GM12874 (cell line): ENCODE results near the gene AXDND1.

Experiments
- TF ChIP-seq, protein P1 (sequence below): IDR thresholded peaks from 2 replicates; pipeline ENCODE4 v1.5.1; 2011; ENCODE audit warnings: low read depth, mild to moderate bottlenecking, control low read depth, low read length, moderate library complexity; ENCODE audit not compliant: insufficient read depth

Gene AXDND1

DNA sequence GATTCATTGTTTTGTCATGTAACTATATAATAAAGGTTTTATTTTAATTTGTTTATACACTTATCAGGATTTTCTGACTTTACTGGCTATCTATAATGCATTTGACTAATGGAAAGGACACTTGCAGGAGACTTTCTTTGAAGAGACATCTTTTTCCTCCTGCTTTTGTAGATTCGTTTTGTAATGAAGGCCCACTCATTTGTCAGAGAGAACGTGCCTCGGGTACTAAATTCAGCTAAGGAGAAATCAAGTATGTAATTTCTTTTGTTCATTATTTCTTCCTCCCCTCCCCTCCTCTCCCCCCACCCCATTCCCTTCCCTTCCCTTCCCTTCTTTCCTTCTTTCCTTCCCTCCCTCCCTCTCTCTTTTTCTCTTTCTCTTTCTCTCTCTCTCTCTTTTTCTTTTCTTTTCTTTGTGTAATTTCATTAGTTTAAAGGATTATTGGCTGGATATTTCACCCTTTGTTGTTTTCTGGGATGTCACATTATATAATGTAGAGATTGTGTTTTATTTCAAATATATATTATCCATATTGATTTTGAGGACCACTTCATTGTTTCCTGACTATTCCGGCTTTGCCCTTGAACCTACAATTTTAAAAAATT, 23.7 kb upstream of the AXDND1 start:
- TF ChIP-seq, protein P1, sequence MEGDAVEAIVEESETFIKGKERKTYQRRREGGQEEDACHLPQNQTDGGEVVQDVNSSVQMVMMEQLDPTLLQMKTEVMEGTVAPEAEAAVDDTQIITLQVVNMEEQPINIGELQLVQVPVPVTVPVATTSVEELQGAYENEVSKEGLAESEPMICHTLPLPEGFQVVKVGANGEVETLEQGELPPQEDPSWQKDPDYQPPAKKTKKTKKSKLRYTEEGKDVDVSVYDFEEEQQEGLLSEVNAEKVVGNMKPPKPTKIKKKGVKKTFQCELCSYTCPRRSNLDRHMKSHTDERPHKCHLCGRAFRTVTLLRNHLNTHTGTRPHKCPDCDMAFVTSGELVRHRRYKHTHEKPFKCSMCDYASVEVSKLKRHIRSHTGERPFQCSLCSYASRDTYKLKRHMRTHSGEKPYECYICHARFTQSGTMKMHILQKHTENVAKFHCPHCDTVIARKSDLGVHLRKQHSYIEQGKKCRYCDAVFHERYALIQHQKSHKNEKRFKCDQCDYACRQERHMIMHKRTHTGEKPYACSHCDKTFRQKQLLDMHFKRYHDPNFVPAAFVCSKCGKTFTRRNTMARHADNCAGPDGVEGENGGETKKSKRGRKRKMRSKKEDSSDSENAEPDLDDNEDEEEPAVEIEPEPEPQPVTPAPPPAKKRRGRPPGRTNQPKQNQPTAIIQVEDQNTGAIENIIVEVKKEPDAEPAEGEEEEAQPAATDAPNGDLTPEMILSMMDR, result no peak

DNA sequence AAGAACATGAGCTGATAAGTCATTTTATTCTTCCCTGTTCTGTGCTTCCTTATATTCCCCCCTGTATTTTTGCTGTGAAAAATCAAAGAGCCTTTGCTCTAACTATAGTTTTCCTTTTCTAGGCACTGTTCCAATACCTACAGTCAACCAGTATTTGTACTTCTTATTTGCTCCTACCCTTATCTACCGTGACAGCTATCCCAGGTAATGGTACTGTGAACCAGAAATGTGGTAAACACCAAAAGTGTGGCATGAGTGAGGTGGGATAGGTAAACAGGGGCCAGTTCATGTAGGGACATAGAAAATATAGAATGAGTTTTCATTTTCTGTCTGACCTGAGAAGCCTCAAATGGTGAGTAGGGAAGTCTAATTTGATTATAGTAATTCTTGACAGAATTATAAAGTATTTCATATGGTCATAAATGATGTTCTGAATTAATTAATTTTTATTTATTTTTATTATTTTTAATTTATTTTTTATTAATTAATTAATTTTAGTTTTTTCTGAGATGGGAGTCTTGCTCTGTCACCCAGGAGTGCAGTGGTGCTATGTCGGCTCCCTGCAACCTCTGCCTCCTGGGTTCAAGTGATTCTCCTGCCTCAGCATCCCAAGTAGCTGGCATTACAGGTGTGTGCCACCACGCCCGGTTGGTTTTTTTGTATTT, 22.9 kb upstream of the AXDND1 start:
- TF ChIP-seq, protein P1, result no peak

DNA sequence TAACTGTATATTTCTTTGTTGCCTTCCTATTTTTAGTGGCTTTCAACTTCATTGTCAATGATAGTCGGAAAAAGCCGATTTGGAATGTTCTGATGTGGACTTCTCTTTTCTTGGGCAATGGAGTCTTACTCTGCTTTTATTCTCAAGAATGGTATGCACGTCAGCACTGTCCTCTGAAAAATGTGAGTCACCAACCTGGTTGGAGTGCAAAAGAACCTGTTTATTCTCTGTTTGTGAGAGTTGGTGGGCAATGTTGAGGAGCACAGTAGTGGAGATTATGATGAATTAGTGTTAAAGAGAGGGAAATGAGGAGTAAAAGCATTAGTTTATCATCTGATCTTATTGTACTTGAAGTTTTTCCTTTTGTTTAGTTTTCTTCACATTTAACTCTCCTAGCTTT, 14.5 kb upstream of the AXDND1 start:
- TF ChIP-seq, protein P1, result no peak

DNA sequence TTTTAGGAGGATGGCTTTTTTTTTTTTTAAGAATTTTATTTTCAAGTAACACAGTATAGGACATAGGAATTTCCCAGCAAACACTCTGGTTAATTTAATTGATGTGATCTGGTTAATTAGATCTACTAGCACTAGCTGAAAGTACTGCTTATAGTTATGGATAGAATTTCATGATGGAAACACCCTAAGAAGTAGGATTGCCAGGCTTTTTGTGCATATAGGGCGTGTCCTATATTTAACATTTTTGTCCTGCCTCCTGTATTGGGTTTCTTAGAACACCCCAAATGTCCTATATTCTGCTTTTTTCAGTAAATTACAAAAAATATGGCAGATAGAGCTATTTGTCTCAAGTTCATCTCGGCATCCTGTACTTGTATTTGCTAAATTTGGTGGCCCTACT, 13.5 kb upstream of the AXDND1 start:
- TF ChIP-seq, protein P1, result no peak

DNA sequence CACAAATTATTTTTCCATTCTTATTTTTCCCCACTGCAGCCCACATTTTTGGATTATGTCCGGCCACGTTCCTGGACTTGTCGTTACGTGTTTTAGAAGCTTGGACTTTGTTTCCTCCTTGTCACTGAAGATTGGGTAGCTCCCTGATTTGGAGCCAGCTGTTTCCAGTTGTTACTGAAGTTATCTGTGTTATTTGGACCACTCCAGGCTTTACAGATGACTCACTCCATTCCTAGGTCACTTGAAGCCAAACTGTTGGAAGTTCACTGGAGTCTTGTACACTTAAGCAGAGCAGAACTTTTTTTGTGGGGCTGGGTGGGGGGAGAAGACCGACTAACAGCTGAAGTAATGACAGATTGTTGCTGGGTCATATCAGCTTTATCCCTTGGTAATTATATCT, 12.2 kb upstream of the AXDND1 start:
- TF ChIP-seq, protein P1, result no peak

DNA sequence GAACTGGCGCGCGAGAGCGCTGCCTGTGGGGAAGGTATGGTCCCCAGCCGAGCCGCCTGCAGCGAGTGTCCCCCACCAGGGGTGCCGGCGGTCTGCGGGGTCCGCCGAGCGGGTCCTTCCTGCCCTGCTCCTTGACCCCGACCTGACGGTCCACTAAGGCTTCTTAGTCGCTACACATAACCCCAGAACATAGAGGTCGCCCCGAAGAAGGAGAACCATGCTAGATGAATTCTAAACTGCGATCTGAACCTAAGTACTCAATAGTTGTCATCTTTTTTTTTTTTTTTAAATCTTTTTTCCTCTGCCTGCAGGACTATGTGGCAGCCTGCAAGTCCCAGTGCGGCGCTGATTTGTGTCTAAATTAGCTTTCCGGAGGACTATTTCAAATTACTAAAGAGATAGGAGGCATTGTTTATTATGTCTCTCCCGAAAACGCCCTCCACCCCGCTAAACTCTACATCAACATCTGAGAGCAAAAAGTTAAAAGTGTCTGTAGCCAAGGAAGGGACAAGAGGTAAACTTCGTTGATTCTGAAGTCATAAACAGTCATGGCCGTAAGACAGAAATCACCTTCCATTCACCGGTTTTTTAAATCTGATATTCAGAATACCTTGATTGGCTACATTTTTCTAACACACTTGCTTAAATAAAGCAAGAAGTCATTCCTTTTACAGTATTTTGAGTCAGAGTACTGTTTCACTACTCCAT, 476 bp downstream of the AXDND1 start:
- TF ChIP-seq, protein P1, result no peak

DNA sequence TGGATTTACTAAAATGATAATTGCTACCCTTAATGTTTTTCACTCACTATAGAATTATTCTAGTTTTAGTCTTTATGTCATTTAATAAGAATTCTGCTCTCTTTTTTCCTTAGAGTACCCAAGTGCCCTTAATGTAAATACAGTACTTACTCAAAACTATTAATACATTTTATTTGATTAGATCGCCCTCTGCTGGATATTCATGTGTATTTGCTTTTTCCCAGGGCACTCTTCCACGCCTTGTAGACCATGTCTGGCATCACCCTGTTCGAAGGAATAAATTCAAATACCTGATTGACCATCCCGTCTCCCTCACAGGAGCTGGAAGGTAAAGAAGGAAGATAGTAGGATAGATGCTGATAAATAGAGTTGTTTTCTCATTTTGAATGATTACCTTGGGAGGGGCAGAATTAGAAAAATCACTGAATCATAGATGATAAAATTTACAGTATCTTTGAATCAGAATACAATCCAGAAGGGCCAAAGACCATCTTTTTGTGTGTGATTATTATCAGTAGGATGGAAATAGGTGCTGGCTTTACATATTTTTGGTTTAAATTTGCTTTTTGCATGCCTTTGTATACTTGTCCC, 4.1 kb downstream of the AXDND1 start:
- TF ChIP-seq, protein P1, result peak; percentile 27; the same call in 1 of the 2 replicates
